HG02981 (cell line): ENCODE data around the gene HSPA5.
"Not testable (repeated sequence)": the region's sequence is repeated elsewhere in the genome, so short reads cannot be mapped to it uniquely, and the experiment has no call there.

Source experiments
- ATAC-seq: cut with Tn5 transposase; IDR thresholded peaks from one replicate; pipeline ENCODE4 v1.9.1; 2021; ENCODE audit warnings: mild to moderate bottlenecking, moderate library complexity; ENCODE audit not compliant: unreplicated experiment

The HSPA5 gene

GRCh38 chr9:125241000-125241862, at the start of gene HSPA5:
HSPA5 (minus strand) TSS chr9:125241343; CDS start chr9:125241126, 217 bp downstream.
- peak; percentile 91 for ATAC-seq

DNA sequence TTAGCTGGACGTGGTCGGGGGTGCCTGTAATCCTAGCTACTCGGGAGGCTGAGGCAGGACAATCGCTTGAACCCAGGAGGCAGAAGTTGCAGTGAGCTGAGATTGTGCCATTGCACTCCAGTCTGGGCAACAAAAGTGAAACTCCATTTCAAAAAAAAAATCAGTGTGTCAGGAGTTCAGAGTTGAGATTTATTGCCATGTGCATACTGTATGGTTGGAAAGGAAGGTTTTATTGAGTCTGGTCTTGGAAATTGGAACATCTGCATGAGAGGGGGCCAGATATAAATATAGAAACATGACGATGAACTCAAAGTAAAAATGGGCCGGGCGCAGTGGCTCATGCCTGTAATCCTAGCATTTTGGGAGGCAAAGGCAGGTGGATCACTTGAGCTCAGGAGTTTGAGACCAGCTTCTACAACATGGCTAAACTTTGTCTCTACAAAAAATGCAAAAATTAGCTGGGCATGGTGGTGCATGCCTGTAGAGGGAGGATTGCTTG, 45.8 kb upstream of the HSPA5 start:
- ATAC-seq = not testable (repeated sequence)

DNA sequence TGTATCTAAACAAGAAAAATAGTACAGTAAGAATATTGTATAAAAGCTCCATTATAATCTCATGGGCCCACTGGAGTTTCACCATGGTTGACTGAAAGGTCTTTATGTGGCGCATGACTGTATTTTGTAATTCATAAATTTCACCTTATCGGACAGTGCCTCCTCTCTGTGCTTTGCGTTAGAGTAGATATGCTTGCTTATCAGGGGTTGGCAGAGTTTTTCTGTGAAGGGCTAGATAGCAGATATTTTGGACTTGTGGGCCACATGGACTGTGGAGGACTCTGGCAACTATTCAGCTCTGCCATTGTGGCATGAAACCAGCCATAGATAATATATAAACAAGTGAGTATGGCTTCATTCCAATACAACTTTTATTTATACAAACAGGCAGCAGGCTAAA, 43.7 kb upstream of the HSPA5 start:
- ATAC-seq = no peak

GRCh38 chr9:125280945-125281344, 39.8 kb upstream of the HSPA5 start:
- no peak for ATAC-seq

GRCh38 chr9:125277411-125277810, 36.3 kb upstream of the HSPA5 start:
- ATAC-seq = no peak

DNA sequence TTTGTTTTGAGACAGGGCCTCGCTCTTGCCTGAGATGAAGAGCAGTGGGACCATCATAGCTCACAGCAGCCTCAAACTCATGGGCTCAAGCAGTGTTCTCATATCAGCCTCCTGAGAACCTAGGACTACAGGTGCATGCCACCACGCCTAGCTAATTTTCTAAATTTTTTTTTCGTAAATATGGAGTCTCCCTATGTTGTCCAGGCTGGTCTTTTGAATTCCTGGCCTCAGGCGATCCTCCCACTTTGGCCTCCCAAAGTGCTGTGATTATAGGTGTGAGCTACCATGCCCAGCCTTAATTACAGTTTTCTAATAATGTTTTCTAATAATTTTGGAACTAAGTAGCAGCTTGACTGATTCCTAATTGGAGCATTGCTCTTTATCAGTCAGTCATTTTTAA, 35.6 kb upstream of the HSPA5 start:
- ATAC-seq = no peak

DNA sequence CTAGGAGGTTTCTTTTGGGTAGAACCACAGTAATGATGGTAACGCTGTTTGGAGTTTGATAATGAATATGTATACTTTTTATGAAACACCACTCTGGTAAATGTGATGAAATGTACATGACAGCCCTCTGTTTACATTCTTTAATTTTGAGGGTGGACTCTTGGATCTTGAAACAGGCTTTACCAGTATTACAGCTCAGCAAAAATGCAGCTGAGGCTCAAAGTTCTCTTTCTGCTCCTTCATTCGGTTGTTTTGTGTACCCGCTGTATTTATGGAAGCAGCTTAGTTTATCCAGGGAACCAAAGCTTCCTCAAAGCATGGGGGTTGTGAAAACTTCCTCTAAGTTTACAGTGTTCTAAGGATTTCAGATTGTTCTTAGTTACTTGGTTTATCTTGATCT, 31.6 kb upstream of the HSPA5 start:
- ATAC-seq = no peak

DNA sequence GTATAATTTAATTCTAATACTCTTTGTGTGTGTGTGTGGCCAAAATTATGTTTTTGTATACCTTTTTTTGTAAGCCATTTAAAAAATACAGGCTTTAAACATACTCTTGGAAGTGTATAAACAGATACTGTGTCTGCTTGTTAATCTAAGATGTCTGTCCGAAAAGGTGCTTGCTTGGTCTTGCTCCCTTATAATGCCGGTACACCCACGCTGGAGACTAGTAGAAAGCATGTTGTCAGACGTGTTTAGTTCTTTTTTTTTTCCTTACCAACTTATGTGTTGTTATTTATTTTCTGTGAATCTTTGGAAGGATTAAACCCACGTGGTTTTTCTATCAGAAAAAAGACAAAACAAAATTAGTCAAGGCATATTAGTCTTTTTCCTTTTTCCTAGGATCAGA, 29.9 kb upstream of the HSPA5 start:
- no peak for ATAC-seq

- no peak for ATAC-seq
Measured at GRCh38 chr9:125269014-125269397, 27.9 kb upstream of the HSPA5 start.

- ATAC-seq = no peak
Measured at GRCh38 chr9:125268394-125269013, 27.4 kb upstream of the HSPA5 start.

DNA sequence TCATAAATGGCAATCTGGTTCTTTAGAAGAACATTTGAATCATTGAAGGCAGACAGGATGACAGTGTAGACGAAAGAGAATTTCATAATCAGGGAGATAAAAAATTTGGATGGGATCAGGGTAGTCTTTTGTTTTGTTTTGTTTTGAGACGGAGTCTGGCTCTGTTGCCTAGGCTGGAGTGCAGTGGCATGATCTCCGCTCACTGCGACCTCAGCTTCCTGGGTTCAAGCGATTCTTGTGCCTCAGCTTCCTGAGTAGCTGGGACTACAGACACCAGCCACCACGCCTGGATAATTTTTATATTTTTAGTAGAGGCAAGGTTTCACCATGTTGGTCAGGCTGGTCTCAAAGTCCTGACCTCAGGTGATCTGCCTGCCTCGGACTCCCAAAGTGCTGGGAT, 22.9 kb upstream of the HSPA5 start:
- ATAC-seq = not testable (repeated sequence)

DNA sequence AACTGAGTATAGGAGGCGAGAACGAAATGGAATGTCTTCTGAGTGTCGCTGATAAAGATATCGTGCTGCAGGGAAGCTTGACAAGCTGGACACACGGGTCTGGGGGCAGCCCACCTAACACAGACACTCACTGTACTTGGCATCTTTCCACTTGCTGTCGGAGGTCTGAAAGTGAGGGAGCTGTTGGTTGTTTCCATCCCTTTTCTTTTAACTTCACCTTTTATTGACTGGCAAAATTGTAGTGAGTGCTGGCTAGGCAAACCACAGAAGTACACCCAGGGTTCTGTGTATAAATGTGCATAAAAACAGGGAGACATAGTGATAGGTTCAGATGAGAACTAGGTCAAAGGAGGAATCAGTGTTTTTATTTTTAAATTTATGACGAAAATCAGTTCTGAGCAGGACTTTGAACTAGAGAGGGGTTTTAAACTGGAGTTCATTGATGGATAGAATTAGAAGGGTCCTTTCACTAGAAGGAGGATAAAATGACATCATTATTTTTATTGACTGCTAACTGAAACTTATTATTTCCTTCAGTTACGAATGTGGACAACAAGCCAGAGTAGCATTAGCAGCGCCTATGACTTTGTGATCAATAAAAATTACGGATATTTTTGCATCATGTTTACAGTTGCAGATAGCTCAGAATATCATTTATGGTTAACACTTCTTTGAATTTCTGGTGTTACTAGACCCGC, 21.3 kb upstream of the HSPA5 start:
- ATAC-seq = no peak

DNA sequence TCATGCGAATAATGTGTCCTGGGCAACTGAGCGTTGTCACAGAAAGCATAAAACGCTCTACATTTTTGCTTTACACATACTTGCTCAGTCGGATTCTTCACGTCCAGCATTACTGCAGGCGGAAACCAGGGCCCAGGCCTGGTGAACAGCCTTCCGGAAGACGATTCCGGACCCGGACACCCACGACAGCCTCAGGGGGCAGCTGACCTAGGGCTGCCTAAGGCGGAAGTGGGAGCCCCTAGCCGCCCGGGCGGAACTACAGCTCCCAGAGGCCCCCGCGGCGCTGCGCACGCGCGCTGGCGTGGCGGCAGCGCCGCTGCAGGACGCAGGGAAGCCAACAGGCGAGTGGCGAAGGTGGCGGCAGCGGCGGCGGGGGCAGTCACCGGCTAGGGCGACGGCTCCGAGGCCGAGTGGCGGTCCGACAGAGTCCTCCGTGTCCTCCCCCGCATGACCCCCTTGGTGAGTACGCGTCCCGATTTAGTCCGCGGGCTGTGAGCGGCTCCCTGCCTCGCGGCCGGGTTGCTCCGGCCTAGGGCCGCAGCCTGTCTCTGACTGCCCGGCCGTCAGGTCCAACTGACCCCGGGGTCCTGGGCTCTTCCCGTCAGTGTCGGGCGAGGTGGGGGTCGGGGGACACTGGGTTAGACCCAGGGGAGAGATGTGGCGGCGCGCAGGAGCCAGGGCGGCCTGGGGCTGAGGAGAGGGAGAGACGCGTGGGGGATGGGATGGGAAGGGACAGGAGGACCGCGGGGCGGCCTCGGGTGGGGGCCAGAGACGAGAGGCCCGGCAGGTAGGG, 20.6 kb upstream of the HSPA5 start, which contains the start of gene GAPVD1:
GAPVD1 (plus strand) TSS at position 326 of the 793 bp plus-strand sequence. CDS start 37,096 bp downstream, outside the sequence.
- ATAC-seq = peak; percentile 94

- ATAC-seq = no peak
Measured at GRCh38 chr9:125260561-125260960, 19.4 kb upstream of the HSPA5 start.

- no peak for ATAC-seq
Measured at GRCh38 chr9:125258832-125259534, 17.8 kb upstream of the HSPA5 start.

GRCh38 chr9:125258160-125258785, 17.1 kb upstream of the HSPA5 start:
- no peak for ATAC-seq

GRCh38 chr9:125255781-125256391, 14.7 kb upstream of the HSPA5 start:
- ATAC-seq = no peak

- no peak for ATAC-seq
Measured at GRCh38 chr9:125254231-125254630, 13.1 kb upstream of the HSPA5 start.

DNA sequence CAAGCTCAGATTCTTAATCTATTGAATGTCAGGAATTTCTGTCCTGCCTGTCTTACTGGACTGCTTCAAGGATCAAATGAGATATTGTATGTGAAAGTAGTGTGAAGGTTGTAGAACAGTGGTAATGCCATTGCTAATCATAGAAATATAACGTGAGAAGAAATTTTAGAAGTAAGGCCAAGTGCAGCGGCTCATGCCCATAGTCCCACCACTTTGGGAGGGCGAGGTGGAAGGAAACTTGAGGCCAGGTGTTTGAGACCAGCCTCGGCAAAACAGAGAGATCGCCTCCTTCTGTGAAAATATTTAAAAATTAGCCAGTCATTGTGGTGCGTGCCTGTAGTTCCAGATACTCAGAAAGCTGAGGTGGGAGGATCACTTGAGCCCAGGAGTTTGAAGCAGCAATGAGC, 5.1 kb upstream of the HSPA5 start:
- no peak for ATAC-seq
